Stimulated activated CD8-positive, alpha-beta memory T cell treated with anti-CD3 and anti-CD28 coated beads, Interleukin-7, amount 100 ng/mL, for 4 hours (primary cell): ENCODE measurements around the gene WDR3.

Experiments used
- DNase-seq, 2 donors: peaks; one replicate each; pipeline ENCODE4 v3.0.0-alpha.2; 2020; ENCODE audit warnings: low read depth in 2 of 2

WDR3 gene

DNA sequence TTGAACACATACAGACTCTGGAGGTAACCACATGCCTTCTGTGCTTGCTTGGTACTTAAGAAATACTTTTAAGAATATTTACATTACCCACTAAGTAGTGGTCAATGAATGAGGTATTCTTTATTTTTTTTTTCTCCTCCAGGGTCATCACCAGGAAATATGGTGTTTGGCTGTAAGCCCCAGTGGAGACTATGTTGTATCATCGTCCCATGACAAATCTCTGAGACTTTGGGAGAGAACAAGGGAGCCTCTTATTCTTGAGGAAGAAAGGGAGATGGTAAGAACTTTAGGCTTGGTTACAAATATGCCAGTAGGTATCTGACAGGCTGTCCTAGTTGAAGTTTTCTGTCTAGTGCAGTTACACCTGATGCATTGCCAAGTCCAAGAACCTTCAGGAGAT is 22.8 kb downstream of the WDR3 start:
- no peak for DNase-seq

DNA sequence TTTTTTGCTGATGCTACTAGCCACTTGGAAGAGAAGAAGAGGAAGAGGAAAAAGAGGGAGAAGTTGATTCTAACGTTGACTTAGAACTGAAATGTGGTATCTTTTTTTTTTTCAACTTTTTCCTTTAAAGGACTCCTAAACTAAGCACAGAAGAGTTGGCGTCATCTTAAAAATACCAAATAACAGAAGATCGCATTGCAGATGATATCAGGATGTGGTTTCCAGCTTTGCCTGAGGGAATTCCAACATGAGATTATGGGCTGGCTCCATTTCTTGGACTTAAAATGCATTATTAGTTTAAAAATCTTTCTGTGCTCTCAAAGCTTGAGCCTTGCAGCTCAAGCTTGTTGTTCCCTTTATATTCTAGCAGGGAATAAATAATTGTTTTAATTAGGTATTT is 29.8 kb downstream of the WDR3 start:
- DNase-seq, result no peak

DNA sequence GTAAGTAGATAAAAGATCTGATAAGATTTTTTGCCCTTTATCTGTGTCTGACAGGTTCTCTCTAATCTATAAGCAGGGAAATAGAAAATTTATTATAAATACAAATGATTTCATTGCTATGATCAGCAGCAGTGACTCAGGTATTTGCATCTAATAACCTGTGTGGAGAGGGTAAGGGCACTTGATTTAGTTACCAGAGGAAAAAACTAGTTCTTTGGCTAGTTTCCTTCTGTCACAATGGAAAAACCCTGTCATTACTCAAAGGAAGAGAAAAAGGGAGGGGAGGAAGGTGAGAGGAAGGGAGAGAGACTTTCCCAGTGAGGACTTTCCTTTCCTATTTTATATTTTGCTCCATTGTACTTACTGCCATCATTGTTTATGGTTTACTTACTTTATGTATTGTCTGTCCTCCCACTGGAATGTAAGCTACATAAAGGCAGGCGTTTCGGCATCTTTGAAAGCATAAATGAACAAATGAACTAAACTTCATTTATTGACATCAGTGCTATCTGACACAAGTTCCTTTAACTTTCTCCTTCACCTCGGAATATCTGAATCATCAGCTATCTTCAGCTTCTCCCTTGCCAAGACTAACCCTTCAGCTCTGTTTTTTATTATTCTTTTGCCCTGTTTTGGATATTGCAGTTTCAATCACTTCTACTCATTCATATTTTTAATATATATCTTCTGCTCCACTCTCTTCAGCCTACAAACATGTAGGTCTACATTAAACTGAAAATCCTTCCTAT is 34.9 kb downstream of the WDR3 start:
- DNase-seq, result no peak

DNA sequence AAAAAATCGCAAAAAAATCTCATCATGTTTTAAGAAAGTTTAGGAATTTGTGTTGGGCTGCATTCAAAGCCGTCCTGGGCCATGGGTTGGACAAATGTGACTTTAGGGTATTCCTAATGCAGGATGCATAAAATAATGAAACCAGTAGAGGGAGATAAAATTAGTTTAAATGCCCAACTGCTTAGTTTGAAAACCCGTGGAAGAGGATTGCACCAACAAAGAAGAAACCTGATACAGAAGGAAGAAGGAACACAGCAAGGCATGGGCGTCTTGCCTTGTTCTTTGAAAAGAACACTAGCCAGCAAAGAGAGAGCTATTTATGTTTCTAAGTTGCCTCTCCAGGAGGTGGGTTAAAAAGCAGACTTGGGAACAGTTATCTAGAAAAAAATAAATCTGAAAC is 37.9 kb downstream of the WDR3 start:
- DNase-seq, result no peak

DNA sequence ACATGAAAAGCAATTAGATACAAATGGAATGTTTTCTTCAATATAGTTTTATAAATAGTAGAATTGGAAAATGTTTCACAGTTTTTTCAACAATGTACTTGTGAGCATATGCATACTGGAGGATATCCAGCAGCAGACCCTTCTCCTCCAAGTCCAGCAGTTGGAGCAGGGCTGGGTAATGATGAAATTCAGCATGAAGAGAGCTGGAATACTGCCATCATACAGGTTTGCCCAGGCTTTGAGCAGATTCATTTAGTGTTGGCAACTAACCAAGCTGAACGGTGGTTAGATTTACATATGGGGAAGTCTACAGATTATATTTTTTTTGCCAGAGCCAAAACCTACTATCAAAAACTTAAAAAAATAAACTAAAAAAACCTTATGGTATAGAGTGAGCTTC is 38.3 kb downstream of the WDR3 start:
- no peak for DNase-seq

DNA sequence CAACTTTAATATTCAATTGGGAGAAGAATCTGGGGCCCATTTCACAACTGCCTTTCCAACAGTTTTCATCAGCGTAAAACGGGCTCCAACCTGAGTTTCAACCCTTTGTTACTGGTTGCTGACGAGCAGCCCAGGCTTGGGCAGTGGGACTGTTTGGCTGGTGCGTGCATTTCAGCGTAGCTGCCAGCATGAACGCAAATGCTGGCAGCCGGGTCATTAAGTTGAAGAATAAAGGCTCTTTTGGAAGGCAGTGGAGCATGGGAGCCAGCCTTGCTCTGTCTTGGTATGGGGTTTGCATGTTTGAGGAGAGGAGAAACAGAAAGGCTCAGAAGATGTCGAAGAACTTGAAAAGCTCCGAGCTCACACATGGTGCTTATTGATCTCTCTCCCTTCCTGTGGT is 40.7 kb downstream of the WDR3 start:
- DNase-seq, result no peak

DNA sequence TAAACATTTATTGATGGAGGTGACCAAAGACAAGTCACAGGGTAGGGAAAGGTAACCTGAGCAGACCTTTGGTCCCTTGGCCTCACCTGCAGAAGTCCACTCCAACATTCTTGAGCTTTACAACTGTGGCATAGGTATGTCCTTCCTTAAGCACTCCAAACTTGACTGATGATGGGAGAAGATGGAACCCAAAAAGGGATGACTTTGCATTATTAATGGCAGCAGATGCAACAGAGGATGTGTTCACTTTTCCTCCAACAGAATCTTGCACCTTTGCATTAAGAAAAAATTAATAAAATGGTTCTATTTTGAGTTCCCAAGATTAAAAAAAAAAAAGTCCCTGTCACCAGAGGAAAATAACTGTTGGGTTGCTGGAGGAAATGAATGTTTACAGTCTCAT is 42.2 kb downstream of the WDR3 start:
- DNase-seq, result no peak

DNA sequence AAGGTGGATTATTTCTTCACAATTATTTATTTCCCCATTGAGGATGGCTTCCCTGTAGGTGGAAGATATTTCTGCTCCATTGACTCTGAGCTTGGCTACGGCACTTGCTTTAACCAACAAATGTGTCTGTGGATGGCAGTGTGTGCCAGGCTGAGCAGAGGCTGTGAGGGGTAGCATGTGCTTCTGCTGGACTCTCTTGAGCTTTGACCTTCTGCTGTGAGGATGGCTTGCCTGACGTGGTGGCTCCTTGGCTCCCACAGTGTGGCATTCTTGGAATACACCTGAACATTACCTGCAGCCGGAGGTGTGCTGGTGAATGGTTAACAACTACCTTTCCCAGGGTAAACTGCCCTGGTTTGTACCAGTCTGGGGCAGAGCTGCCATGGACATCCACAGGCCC is 46.8 kb downstream of the WDR3 start:
- no peak for DNase-seq

DNA sequence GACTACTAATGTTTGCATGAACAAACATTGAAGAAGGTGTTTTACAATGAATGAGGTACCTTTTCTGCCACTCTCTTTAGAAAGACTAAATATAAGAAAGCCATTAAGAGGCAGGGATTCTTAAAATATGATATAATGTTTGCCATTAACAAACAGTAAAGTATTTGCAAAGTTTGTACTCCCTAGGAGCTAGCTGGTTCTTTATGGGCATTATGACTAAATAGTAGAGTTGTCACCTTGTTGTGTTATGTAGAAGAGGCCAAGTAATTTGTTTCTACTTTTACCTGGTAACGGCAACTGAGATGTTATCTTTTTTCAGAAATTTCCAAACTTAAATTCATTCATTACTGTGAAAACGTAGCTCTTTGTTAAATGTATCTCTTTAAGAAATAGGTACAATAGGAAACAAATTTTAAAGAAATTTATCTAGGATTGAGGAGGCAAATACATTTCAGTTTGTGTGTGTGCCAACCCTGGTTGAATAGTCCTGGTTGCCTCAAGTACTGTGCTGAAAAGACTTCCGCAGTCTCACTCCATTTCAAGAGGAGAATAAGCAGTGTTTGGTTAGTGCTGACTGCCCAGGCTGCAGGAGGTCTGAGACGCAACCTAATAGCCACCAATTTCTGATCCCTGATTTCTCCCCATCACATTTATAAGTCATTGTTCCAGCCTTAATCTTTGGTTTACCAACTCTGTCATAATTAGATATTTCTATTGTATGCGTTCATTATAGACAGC is 52.1 kb downstream of the WDR3 start:
- no peak for DNase-seq

DNA sequence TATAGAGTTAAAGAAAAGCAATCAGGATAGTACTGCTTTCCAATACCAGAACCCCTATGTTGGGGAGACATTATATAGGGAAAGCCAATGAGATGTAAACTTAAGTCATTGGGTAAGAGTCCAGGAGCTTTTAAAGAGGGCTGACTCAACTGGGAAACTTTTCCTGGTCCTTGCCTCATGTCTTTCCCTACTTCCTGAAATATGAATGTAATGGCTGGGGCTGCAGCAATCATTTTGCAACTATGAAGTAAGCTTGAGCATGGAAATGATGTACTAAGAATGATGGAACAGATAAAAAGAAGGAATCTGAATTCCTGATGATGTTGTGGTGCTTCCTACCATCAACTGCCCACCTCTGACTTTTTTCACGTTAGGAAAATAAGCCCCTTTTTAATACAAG is 55.7 kb downstream of the WDR3 start:
- DNase-seq, result no peak

DNA sequence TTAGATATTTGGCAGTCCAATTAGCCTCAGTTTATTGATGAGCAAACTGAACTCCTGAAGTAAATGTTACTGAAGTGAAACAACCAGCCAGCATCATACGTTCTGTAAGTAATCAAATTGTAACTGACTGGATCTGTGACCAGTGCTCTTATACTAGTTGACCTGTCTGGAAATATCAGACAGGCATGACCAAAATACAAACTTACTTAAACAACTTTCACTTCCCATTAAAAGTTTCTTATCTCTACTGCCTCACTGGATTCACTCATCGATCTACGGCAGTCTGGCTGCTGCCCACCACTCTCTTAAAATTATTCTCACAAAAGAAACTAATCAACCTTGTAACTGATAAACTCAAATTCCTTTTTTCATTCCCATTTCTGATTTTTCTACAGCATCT is 56.4 kb downstream of the WDR3 start:
- DNase-seq, result no peak

DNA sequence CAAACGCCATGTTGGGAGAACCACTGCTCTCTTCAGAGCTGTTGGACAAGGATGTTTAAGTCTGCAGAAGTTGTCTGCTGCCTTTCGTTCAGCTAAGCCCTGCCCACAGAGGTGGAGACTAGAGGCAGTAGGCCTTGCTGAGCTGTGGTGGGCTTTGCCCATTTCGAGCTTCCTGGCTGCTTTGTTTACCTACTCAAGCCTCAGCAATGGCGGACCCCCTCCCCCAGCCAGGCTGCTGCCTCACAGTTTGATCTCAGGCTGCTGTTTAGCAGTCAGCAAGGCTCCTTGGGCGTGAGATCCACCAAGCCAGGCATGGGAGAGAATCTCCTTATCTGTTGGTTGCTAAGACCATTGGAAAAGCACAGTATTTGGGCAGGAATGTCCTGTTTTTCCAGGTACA is 74.8 kb downstream of the WDR3 start:
- no peak for DNase-seq

DNA sequence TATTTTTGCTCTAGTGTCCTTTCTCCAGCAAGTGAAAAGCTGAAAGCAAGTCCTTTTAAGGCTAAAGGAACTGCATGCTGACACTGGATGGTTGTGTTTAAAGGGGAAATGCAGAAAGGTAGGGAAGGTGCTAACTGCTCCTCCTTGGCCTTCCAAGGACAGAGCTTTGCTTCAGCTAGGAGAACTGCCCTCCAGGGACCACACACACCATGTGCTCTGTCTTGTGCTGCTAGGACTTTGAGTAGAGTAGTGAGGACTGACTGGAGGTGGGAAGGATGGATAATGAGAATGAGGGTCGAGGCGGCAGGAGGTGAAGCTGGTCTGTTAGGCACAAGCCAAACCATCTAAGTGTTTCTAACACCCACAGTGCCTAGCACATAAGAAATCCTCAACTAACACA is 77.9 kb downstream of the WDR3 start:
- no peak for DNase-seq

DNA sequence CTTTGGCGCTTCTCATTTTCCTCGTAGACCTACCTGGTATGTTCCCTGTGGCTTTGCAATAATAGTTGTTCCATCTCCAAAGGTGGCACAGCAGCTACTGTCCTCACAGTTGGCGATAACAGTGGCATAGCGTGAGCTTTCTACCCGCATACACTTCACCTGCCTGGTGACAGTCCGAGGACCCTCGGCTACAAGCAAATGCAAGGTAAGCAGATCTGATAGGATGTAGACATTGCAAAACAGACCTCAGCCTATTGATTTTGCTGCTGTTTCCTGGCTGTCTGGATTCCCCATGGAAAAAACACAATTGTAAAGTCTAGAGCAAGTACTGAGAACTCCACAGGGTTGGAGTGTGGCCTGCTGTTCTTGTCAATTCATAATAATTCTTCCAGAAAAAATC is 78.5 kb downstream of the WDR3 start:
- DNase-seq, result no peak

DNA sequence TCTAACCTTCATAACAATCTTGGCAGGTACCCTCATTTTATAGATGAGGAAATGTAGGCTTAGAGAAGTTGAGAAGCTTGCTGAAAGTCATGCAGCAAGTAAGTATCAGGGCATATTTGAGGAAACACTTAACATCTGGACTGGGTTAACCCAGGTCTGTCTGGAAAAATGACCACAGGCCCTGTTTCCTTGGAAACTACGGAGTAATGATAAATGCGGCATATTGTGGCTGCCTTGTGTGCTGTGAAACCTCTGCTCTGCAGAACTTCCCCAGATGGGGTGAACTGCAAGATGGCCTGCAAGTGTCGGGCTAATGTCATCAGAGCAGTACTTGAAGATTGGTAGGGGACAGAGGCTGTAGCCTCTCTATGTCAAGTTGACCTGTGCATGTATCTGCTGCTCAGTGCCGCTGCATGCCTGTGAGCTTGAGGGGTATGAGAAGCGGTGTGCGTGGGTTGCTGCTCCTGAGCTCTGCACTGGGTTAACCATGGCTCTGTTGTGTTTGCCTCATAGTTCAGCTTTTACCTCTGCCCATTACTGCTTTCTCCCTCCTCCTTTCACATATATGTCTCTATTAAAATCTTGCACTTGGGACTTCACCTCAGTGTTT is 83.1 kb downstream of the WDR3 start:
- no peak for DNase-seq

DNA sequence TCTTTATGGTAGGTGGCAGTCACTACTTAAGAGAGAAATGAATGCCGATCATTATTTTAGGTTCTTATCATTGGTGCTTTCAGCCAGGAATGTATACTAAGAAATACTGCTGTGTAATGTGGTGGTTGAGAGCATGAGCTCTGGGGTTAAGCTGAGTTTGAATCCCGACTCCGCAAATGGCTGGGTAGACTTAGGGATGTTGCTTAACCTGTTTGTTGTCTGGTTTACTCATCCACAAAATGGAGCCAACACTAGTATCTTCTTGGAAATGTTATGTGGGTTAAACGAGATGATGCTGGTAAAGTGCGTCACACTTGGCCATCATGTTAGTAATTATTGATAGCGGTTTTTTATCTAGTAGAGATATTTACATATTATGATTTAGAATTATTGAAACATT is 83.8 kb downstream of the WDR3 start:
- no peak for DNase-seq

DNA sequence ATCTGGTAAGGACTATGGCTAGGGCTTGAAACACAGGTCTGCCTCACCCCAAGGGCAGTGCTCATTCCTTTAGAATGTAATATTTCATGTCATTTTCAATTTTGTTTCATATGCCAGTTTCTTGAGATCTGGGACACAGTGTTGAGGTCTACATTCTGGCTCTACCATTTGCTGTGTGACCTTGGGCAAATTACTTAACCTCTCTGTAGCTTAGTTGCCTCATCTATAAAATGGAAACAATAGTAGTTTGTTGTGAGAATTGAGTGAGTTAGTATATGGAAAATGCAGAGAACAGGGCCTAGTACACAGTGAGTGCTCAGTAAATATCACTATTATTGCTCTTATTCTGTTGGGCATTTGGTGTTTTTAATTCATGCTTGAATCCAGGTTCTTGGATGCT is 84.4 kb downstream of the WDR3 start:
- DNase-seq, result no peak
